OCI-LY1 (cell line): Measurements from ENCODE around the gene FOXF1.

Source experiments
- H2AFZ ChIP-seq: fragments of 200-600 bp; sonication (generic), shearing (Covaris generic); 2 replicates; pipeline ENCODE4 v1.6.0; 2014; ENCODE audit warnings: antibody characterized with exemption, mild to moderate bottlenecking, low read length
- H3F3A ChIP-seq: fragments of 200-600 bp; sonication (generic), shearing (Covaris generic); 2 replicates; pipeline ENCODE4 v1.6.0; 2014; ENCODE audit warnings: mild to moderate bottlenecking, antibody characterized with exemption, low read length, moderate library complexity; ENCODE audit not compliant: insufficient read depth
- H3K27ac ChIP-seq: fragments of 200-600 bp; sonication (generic); 2 replicates; pipeline ENCODE4 v1.5.1; 2014; ENCODE audit warnings: low read length, mixed run types, mild to moderate bottlenecking, low read depth; ENCODE audit not compliant: poor library complexity, severe bottlenecking
- H3K27me3 ChIP-seq: fragments of 200-600 bp; sonication (generic); 2 replicates; pipeline ENCODE4 v1.6.0; 2014; ENCODE audit warnings: antibody characterized with exemption, mild to moderate bottlenecking, low read length, moderate library complexity; ENCODE audit not compliant: insufficient read depth
- H3K36me3 ChIP-seq: fragments of 200-600 bp; sonication (generic); 2 replicates; pipeline ENCODE4 v1.6.1; 2014; ENCODE audit warnings: mild to moderate bottlenecking, antibody characterized with exemption, low read length, moderate library complexity, mixed read lengths; ENCODE audit not compliant: insufficient read depth
- H3K4me1 ChIP-seq: fragments of 200-600 bp; sonication (generic); 2 replicates; pipeline ENCODE4 v1.5.1; 2014; ENCODE audit warnings: mild to moderate bottlenecking, low read length, moderate library complexity; ENCODE audit not compliant: insufficient read depth, severe bottlenecking
- H3K4me2 ChIP-seq: fragments of 200-600 bp; sonication (generic), shearing (Covaris generic); 2 replicates; pipeline ENCODE4 v1.6.1; 2014; ENCODE audit warnings: low read length
- H3K4me3 ChIP-seq: fragments of 200-600 bp; sonication (generic); 2 replicates; pipeline ENCODE4 v1.5.1; 2014; ENCODE audit warnings: low read length, low read depth, mild to moderate bottlenecking, mixed read lengths; ENCODE audit not compliant: poor library complexity, severe bottlenecking
- H3K79me2 ChIP-seq: fragments of 200-600 bp; shearing (Covaris generic); 2 replicates; pipeline ENCODE4 v1.6.1; 2016; ENCODE audit warnings: mixed run types, low read length, mixed read lengths; ENCODE audit not compliant: insufficient read depth
- H3K9ac ChIP-seq: fragments of 200-600 bp; sonication (generic), shearing (Covaris generic); 2 replicates; pipeline ENCODE4 v1.6.1; 2014; ENCODE audit warnings: mild to moderate bottlenecking, low read length, mixed read lengths
- H3K9me2 ChIP-seq: fragments of 200-600 bp; sonication (generic), shearing (Covaris generic); 2 replicates; pipeline ENCODE4 v1.6.1; 2014; ENCODE audit warnings: low read depth, mild to moderate bottlenecking, low read length, mixed read lengths
- H3K9me3 ChIP-seq: fragments of 200-600 bp; shearing (Covaris generic); 2 replicates; pipeline ENCODE4 v1.6.1; 2014; ENCODE audit warnings: low read length, mixed read lengths
- H4K20me1 ChIP-seq: fragments of 200-600 bp; sonication (generic), shearing (Covaris generic); 2 replicates; pipeline ENCODE4 v1.6.0; 2016; ENCODE audit warnings: mild to moderate bottlenecking, low read length; ENCODE audit not compliant: insufficient read depth
- EZH2 ChIP-seq: fragments of 200-600 bp; sonication (generic), shearing (Covaris generic); IDR thresholded peaks from 2 replicates; pipeline ENCODE4 v1.8.0; 2017; ENCODE audit warnings: borderline replicate concordance, mixed run types, mild to moderate bottlenecking, antibody characterized with exemption, low read length, moderate library complexity, mixed read lengths
- TF ChIP-seq, protein P1 (sequence below): fragments of 200-600 bp; sonication (generic), shearing (Covaris generic); IDR thresholded peaks from 2 replicates; pipeline ENCODE4 v1.5.1; 2017; ENCODE audit warnings: mild to moderate bottlenecking, antibody characterized with exemption, low read length, moderate library complexity, mixed read lengths

Gene FOXF1

DNA sequence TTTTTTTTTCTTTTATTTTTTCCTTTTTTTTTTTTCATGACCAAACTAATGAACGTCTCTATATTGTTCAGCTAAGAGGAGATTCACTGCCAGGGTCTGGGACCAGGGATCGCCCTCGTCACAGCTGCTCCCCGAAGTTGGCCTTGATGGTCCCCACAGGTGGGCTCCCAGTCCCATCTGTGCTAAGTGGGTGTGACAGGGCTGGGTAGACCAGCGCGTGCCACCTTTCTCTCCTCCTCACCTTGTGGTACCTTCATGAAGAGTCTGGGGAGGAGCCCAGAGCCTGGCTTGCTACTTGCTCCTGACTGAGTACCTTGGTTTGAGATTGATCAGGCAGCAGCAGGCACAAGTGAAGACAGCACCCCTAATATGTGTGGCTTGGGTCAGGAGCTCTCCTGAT lies 6.5 kb upstream of the FOXF1 start:
- Histone ChIP-seq H3F3A (no peaks in the 10 kb centered on the region), H3K4me2 (no peak overlapping the region), H2AFZ (no peak overlapping the region), H3K27me3 (no peaks in the 10 kb centered on the region), H3K9me2 (no peaks in the 10 kb centered on the region), H3K4me1 (no peaks in the 10 kb centered on the region), H3K4me3 (no peak overlapping the region), H3K9me3 (no peaks in the 10 kb centered on the region), H3K36me3 (no peaks in the 10 kb centered on the region), H3K27ac (no peak overlapping the region), H4K20me1 (no peaks in the 10 kb centered on the region), H3K79me2 (no peaks in the 10 kb centered on the region), H3K9ac (no peak overlapping the region)
- TF ChIP-seq EZH2: no peak
- TF ChIP-seq, protein P1, sequence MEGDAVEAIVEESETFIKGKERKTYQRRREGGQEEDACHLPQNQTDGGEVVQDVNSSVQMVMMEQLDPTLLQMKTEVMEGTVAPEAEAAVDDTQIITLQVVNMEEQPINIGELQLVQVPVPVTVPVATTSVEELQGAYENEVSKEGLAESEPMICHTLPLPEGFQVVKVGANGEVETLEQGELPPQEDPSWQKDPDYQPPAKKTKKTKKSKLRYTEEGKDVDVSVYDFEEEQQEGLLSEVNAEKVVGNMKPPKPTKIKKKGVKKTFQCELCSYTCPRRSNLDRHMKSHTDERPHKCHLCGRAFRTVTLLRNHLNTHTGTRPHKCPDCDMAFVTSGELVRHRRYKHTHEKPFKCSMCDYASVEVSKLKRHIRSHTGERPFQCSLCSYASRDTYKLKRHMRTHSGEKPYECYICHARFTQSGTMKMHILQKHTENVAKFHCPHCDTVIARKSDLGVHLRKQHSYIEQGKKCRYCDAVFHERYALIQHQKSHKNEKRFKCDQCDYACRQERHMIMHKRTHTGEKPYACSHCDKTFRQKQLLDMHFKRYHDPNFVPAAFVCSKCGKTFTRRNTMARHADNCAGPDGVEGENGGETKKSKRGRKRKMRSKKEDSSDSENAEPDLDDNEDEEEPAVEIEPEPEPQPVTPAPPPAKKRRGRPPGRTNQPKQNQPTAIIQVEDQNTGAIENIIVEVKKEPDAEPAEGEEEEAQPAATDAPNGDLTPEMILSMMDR: no peak

DNA sequence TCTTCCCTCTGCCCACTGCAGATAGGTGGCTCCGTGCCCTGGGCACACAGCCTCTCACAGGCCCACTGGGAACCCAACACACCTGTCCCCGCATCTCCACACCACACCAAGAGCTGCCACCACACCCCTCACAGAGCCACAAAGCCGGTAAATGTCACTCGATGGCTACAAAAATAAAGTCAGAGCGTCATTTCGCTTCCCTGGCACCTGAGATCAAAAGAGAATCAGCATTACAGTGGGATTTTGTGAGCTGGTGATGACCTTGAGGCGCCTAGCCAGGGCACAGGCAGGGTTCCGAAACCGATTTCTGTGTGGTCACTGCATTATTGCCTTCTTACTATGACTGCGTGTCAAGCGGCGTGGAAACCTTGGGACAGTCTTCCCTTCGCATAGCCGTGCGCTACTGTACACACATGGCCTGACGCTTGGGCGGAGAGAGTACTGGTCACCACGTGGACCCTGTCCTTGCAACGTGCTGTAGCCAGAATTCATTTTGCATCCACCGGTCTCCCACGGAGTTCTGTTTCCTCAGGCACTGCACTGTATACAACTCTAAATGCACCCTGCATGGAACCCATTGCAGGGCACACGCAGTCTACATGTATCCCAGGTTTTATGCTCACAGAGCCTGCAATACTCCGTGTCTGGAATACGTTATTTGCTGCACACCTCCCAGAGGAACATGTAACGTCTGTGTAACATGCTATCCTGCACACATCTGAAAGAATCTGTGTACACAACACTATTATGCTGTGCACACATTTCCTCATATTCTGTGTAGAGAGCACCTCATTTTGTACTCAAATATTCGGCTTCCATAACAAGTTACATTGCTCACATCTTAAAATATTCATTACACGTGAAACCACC lies 5.8 kb upstream of the FOXF1 start:
- no peaks in the 10 kb centered on the region for H3K9me3 ChIP-seq
- H2AFZ ChIP-seq: no peak overlapping the region
- H3K27me3 ChIP-seq: no peaks in the 10 kb centered on the region
- no peak overlapping the region for H3K9ac ChIP-seq
- no peaks in the 10 kb centered on the region for H3K79me2 ChIP-seq
- H3F3A ChIP-seq: no peaks in the 10 kb centered on the region
- no peak overlapping the region for H3K4me3 ChIP-seq
- H3K36me3 ChIP-seq: no peaks in the 10 kb centered on the region
- no peaks in the 10 kb centered on the region for H3K4me1 ChIP-seq
- H3K4me2 ChIP-seq: no peak overlapping the region
- no peak overlapping the region for H3K27ac ChIP-seq
- no peak for TF ChIP-seq EZH2
- TF ChIP-seq, protein P1: no peak
- H3K9me2 ChIP-seq: no peaks in the 10 kb centered on the region
- no peaks in the 10 kb centered on the region for H4K20me1 ChIP-seq

DNA sequence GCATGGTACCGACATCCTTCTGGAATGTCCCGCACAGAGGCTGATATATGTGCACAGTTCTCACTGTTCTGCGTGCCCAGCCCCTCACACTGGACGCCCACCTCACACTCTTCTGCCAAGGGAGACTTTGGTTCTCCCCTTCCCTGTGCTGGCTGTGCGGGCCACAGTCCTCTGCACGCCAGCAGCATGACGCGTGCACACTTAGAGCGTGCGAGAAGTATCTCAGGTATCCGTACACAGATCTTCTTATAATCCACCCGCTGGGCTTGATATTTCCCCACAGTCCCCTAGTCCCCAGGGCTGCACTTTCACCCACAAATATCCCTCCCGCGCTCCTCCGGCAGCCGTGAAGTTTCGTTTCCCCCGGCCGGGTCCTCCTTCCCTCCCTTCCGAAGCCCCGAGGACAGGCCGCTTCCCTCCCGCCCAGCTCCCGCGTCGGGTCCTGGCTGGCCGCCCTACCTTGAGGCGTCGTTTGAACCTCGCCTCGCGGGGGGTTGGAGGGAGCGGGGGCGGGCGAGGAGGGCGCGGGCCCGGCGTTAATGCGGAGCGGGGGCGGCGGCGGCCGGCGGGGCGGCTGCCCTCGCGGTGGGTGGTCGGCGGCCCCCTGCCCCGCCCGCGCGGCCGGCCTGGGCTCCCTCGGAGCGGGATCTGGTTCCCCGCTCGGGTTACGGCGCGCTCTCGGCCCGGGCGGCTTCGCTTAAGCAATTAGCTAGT lies 5.0 kb upstream of the FOXF1 start:
- no peak overlapping the region for H3K4me3 ChIP-seq
- H3K4me2 ChIP-seq: no peak overlapping the region
- H3K9me3 ChIP-seq: no peaks in the 10 kb centered on the region
- no peaks in the 10 kb centered on the region for H3K79me2 ChIP-seq
- H3K9me2 ChIP-seq: no peaks in the 10 kb centered on the region
- H3K27me3 ChIP-seq: no peaks in the 10 kb centered on the region
- no peaks in the 10 kb centered on the region for H3K4me1 ChIP-seq
- no peaks in the 10 kb centered on the region for H3F3A ChIP-seq
- no peaks in the 10 kb centered on the region for H4K20me1 ChIP-seq
- H3K27ac ChIP-seq: no peak overlapping the region
- no peaks in the 10 kb centered on the region for H3K36me3 ChIP-seq
- TF ChIP-seq, protein P1: no peak
- TF ChIP-seq EZH2: no peak
- no peak overlapping the region for H3K9ac ChIP-seq
- H2AFZ ChIP-seq: no peak overlapping the region
